ENCODE results near the gene TTC21A.
A peak's percentile ranks its signal among the peaks of the same experiment; 100 is the strongest.
"Not testable (repeated sequence)": the region's sequence is repeated elsewhere in the genome, so short reads cannot be mapped to it uniquely, and the experiment has no call there.

TTC21A gene, protein sequence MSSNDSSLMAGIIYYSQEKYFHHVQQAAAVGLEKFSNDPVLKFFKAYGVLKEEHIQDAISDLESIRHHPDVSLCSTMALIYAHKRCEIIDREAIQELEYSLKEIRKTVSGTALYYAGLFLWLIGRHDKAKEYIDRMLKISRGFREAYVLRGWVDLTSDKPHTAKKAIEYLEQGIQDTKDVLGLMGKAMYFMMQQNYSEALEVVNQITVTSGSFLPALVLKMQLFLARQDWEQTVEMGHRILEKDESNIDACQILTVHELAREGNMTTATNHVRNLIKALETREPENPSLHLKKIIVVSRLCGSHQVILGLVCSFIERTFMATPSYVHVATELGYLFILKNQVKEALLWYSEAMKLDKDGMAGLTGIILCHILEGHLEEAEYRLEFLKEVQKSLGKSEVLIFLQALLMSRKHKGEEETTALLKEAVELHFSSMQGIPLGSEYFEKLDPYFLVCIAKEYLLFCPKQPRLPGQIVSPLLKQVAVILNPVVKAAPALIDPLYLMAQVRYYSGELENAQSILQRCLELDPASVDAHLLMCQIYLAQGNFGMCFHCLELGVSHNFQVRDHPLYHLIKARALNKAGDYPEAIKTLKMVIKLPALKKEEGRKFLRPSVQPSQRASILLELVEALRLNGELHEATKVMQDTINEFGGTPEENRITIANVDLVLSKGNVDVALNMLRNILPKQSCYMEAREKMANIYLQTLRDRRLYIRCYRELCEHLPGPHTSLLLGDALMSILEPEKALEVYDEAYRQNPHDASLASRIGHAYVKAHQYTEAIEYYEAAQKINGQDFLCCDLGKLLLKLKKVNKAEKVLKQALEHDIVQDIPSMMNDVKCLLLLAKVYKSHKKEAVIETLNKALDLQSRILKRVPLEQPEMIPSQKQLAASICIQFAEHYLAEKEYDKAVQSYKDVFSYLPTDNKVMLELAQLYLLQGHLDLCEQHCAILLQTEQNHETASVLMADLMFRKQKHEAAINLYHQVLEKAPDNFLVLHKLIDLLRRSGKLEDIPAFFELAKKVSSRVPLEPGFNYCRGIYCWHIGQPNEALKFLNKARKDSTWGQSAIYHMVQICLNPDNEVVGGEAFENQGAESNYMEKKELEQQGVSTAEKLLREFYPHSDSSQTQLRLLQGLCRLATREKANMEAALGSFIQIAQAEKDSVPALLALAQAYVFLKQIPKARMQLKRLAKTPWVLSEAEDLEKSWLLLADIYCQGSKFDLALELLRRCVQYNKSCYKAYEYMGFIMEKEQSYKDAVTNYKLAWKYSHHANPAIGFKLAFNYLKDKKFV (N-terminal part only)

DNA sequence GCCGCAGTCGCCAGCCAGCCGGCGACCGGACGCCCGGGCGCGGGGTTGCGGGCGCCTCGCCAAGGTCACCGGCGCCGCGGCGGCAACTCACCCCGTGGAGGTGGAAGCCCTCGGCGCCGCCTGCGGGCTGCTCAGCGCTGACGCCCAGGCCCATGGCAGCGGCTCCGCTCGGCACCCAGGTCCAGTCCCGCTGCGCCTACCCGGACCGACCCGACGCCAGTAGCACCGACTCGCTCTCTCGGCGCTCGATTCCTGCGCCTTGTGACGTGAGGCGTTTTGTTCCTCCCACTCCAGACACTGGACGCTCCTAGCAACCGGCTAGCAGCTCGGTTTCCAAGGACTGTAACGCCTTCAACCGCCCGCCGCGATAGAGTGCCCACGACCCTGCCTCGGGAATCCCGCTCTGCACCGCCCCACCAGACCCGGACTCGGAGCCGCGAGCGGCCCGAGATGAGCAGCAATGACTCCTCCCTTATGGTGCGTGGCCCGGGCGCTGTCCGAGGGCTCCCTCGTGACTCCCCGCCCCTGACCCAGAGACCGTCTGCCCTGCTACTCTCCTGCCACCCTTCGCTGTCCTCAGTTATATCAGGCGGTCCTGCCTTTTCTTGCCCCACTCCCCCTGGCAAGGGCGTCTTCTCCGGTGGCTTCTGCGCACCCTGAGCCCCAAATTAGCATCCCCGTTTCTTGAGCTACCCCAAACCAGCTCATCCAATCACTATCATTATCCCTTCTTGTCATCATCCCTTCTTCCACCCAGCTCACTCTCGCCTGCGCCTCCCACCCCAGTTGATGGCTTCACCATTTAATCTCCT is at the start of gene TTC21A, which contains the start of gene GORASP1:
TSS of gene TTC21A (plus strand) at position 293 of the 812 bp plus-strand sequence. CDS start at position 451, 158 bp downstream.
TSS of gene GORASP1 (minus strand) at position 240 of the 812 bp plus-strand sequence. CDS start at position 154, 86 bp downstream.
- DNase-seq (ENCODE audit: low spot score) = peak; percentile 93

DNA sequence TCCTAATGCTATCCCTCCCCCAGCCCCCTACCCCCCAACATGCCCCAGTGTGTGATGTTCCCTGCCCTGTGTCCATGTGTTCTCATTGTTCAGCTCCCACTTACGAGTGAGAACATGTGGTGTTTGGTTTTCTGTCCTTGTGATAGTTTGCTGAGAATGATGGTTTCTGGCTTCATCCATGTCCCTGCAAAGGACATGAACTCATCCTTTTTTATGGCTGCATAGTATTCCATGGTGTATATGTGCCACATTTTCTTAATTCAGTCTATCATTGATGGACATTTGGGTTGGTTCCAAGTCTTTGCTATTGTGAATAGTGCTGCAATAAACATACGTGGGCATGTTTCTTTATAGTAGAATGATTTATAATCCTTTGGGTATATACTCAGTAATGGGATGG is 46.3 kb upstream of the TTC21A start:
- not testable (repeated sequence) for DNase-seq (ENCODE audit: low spot score)

DNA sequence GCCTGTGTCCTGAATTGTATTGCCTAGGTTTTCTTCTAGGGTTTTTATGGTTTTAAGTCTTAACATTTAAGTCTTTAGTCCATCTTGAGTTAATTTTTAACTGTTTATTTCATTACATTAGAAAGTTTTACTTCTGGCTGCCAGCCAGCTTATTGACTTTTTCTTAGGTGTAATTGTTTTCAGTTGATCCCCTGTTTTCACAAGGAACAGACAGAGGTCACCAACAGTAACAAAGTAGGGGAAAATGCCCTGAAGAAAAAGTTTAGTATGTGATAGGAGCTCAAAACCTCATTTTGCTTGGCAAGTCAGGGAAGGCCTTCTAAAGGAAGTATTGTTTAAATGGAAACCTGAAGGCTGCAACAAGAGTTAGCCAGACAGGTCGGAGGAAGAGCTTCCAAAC is 45.3 kb upstream of the TTC21A start:
- no peak for DNase-seq (ENCODE audit: low spot score)

DNA sequence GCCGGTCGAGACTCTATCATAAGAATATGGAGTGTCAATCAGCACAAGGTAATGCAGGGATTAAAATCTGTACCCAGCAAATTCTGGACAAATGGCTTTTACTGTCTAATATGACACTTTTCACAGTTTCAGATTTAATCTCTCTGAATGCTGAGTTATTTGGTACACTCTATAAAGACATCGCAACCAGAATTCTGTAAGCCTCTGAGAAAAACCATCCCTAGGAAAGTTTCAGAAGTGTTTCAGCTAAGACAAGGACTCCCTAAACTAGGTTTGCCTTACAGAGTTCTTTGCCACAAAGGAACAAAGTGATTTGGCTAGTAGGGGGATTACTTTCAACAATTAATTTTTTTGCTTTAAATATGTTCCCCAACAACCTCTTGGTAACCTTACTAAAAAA is 44.3 kb upstream of the TTC21A start:
- DNase-seq (ENCODE audit: low spot score) = no peak

DNA sequence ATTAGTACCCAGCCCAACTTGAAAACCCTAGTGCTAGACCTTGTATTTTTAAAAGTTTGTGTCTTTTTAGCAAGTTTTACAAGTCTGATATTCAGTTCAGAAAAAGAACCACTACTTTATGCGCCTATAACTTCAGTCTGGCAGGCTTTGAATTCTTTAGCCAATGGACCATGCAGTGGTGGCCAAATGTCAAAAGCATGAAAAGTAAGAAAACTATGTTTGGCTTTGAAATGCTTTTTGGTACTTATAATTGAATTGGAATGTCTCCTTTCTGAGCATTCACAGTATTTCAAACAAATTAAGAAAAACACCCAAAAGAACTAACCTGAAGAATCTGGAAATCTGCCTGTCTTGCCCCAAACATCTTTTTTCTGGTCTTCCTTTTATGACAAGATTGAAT is 42.8 kb upstream of the TTC21A start:
- DNase-seq (ENCODE audit: low spot score) = no peak

DNA sequence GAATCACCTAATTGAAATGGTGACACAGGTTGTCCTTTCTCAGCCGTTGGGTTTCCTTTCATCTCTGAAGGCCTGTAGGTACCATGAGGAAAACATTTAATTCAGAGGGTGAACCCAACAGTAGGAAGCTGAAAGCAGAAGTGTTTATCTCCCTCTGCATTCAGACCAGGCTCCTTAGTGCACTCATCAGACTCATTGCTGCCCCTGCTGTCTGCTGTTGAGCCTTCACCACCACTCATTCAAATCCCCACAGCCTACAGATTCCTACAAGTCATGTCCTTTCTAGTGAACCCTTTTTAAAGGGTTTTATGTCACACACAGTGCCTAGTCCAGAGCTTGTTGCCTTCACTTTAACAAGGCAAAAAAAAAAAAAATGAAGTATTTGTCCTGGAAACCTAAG is 42.3 kb upstream of the TTC21A start:
- DNase-seq (ENCODE audit: low spot score) = peak; percentile 77

DNA sequence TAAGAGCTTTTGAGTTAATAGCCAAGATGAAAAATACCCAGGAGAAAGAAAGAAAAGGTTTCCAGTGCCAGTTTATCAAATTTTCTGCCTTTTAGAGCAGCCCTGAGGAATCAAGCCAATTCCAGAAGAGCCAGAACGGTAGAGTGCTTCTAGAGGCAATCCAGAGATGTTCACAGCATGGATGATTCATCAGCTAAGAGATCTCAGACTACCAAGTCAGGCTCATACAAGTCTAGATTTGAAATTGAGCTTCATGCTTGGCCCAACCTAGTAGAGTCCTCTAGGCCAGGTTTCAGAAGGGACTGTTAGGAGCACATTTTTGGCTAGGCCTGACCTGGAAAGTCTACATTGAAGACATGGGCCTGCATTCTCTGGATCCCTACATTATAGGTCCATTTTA is 40.2 kb upstream of the TTC21A start:
- DNase-seq (ENCODE audit: low spot score) = no peak

DNA sequence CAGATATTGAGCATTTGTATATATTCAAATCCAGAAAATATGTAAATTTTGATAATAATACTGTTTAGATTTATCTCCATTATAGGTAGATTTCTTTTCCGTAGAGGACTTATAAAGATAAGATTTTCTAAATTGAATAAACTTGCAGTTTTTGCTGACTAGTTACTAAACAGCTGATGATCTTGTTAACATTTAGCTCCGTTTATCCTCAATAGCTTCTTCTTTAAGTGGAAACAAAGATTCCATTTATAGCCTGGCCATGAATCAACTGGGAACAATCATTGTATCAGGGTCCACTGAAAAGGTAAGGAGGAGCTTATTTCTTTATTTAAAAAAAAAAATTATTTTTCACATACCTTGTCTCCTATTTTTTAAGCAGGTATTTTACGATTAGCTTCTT is 38.9 kb upstream of the TTC21A start:
- peak; percentile 68 for DNase-seq (ENCODE audit: low spot score)

DNA sequence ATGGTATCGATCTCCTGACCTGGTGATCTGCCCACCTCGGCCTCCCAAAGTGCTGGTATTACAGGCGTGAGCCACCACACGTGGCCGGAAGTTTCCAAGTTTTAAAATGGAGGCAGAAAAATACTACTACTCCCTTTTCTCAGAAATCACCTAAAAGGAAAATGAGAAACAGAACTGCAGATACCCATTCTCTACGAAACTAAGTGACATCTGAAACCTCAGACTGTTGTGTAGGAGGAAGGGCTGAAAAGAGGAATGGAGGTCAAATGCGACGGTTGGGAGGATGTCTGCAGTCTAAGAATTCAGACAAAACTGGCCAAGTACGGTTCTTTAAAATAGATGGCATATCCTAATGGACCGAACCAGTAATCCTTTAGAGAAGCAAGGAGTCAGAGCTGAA is 31.6 kb upstream of the TTC21A start:
- DNase-seq (ENCODE audit: low spot score) = no peak

DNA sequence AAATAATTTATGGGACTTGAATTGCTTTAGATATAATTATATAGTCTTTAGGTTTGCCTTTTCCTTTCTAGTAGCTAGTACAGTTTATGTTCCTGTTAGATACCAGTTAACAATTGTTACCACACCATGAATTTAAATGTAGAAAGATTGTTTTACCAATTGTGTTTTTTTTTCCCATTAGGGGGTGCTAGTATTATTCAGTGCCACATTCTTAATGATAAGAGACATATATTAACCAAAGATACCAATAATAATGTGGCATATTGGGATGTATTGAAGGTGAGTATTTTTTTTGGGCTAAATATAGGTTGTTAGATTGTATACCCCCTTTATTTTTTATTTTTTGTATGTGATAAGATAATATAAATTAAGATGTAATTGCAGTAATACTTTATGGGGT is 27.9 kb upstream of the TTC21A start:
- no peak for DNase-seq (ENCODE audit: low spot score)

DNA sequence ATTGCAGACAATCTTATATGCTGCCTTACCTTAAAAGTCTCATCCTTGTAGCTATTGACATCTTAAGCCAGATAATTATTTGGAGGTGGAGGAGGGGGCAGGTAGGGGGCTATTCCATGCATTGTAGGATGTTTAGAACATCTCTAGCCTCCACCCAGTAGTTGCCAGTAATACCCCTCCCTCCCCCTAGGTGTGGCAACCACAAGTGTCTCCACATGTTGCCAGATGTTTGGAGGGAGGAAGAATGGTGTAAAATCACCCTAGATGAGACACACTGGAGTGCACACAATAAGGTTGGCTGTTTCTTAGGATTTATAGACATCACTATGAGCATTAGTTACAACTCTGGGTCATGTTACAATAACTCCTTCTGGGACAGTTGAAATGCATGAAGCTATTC is 27.5 kb upstream of the TTC21A start:
- DNase-seq (ENCODE audit: low spot score) = no peak

DNA sequence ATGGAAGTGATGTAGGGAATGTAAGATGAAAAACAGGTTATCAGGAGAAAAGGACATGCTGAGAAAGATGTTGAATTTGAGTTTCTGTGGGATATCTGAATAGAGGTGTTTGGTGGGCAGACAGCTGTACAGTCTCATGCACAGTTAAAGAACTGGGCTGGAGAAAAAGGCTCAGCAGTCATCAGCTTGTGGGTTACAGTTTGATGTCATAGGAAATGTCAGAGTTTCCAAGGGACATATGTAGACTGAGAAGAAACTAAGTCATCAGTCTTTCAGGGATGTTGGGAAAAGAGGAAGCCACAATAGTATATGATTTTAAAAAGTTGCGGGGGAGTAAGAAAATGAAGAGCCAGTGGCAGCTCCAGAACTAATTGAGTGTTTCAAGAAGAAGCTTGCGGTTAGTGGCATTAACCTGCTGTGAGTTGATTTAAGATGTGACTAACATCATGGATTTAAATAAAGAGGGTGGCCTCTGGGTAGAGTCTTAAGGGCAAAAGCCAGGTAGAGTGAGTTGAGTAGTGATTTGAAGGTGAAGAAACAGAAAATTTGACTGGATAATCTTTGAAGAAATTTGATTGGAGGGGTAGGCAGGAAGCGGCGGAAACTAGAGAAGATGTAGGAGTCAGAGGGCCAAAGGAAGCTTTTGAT is 24.7 kb upstream of the TTC21A start:
- DNase-seq (ENCODE audit: low spot score) = no peak

DNA sequence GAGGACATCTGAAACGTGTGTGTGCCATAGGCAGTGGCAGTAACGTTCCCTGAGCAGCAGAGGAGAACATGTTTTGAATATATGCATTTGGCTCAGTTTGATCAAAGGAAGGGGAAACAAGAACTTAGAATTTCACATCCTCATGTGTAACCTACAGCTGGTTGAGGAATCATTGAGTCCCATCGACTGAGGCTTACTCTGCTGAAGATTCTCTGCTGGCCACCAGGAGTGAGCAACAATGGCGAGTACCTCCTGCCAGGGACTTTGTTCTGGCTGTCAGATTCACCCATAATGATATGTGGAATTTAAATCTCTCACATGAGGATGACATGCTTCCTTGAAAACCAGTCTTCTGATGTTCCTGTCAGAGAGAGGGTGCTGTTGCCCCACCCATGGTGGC is 21.3 kb upstream of the TTC21A start:
- no peak for DNase-seq (ENCODE audit: low spot score)

DNA sequence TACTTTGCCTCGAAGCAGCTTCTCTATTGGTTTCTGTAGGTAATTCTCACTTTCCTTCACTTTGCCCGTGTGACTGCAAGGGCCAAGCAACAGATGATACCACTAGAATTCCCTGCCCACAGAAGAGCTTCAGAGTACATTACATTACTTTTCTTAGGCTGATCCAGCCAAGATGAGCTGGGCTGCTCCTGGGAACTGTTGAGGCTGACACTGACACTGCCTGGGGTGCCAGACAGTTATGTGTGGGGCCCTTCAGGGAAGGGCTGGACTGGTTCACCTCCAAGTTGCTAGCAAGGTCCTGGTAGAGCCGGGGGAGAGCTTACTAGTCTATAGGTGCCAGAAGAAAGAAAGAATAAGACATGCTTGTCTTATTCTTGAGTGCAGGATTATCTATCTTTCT is 19.0 kb upstream of the TTC21A start:
- DNase-seq (ENCODE audit: low spot score) = no peak

DNA sequence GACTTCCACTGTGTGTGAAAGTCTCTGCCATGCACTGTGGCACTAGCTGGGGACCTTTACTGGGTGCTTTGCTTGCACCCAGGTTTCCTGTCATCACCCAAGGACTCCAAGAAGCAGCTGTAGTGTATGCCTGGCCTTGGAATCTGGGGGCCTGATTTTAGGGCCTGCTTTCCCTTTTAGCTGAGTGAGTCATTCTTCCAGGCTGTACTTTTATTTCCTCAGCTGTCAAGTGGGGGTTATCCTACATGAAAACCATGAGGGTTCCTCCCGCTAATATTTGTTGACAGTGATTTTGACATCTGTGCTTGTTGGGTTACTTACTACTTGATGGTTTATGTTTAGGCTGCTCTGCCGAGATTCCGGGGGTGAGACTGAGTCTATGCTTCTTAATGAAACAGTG is 18.6 kb upstream of the TTC21A start:
- DNase-seq (ENCODE audit: low spot score) = no peak

DNA sequence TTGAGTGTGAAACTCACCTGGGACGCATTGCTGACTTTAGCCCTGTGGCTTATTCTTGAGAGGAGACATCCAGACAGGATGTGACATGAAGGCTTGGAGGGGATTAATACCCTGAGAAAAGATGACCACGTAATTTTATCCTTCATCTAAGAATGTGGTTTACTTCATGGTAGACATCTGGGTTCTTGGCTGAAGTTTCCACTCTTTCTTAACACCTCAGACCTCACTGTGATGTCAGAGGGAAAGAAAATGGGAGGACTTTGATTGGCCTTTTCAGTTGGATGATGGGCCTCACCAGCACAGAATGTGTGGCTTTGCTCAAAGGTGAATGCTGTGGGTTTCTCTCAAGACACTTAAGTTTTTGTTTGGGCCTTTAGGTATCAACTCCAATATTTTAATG is 16.6 kb upstream of the TTC21A start:
- no peak for DNase-seq (ENCODE audit: low spot score)

DNA sequence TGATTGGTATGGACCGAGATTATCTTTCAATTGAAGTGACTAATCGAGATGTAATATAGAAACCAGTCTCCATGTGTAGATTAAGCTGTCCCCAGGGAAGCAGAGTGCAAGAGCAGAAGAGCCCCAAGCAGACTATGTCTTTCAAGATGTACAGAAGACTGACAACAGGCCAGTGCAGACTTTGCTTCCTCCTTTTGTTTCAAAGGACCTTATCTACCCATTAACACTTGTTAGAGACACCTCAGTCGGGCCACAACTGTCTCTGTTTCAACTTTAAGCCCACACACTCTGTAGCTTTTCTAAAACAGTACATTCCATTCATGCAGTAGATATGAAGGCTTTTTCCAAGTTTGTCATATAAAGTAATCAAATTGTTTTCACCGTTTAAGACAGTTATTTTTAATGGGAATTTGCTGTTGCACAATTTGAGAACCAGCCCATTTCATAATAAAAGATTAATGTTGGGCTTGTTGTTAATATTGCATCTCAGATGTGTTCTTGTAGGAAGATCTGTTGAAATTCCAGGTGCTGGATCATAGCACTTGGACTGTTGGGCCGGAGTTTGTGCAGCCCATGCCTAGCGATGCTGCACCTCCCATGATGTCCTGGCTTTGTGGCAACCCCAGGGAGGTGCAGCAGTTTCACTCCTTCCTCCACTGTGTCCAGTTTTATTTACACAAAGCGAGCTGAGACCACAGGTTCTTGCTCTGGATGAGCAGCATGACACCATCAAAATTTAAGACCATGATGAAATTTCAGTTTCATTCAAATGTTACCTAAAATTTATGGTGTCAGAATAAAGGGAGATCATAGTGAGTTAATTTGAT is 12.4 kb upstream of the TTC21A start:
- DNase-seq (ENCODE audit: low spot score) = no peak

DNA sequence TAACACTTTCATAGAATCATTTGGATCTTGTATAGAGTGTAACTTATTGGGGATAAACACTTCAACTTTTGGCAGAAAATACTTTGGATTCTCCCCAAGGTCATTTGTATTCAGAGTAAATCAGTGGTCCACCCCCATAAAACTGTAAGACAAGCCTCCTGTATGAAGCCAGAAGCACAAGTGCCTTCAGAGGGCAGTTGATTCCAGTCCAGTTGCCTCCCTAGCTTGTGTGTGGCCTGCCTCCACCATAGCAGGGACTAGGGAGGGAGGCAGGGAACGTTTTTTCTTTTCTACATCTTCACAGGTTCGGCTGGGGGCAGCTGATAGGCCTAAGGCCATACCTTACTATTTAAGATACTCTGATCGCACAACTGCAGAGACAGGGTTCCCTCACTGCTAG is 11.7 kb upstream of the TTC21A start:
- peak; percentile 53 for DNase-seq (ENCODE audit: low spot score)

DNA sequence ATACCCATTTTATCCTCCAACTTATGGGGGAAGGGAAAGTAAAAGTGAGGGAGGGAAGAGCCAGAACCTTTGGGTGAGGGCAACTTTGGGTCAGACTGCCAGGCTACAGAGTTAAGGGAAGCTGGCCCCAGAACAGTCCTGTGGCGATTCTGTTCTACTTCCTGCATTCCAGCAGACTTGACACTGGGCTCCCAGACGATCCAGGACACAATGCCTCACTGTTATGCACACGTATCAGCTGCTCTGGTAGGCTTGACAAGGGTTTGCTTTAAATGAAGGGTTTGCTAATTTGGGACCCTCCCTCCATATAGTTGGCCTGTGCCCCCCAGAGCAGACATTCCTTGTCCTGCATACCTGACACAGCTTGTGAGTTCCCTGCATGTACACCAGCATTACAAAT is 10.7 kb upstream of the TTC21A start:
- peak; percentile 90 for DNase-seq (ENCODE audit: low spot score)

Measured in pons (tissue), 1 donor.